K562 (cell line): ENCODE results near the gene ARHGAP12. TPM values are rescaled to one million over a fixed set of nuclear protein-coding genes. Genes with fewer than 3 reads are reported as not detected.

Experiments
- ATAC-seq: fragments of 200-7000 bp; cut with Tn5 transposase; 3 replicates; pipeline ENCODE4 v1.9.1; 2020; ENCODE audit warnings: moderate library complexity
- BruUV-seq: library from RNA; stranded (reverse); fragments of 400-500 nt; replicated peaks from 2 replicates; lab custom pipeline; 2021; lab: Mats Ljungman, UMichigan
- CTCF ChIA-PET: fragments of 300-600 bp; formaldehyde crosslinking; extraction: SDS; loops from one replicate; lab custom pipeline; 2021; ENCODE audit warnings: low intra/inter-chr PET ratio; lab: Yijun Ruan, JAX
- POLR2A ChIA-PET: fragments of 300-600, 350-650 bp; sonication (Branson Sonifier 250); formaldehyde crosslinking; extraction: SDS; loops from one replicate; lab custom pipeline; 2021; ENCODE audit warnings: antibody characterized with exemption, inconsistent platforms; lab: Yijun Ruan, JAX
- DNase-seq, 4 experiments: peaks; one replicate each; pipeline versions ENCODE4 v3.0.0 to v3.0.0-alpha.2; 2011 to 2018; ENCODE audit warnings: low spot score in 3 of 4, mixed read lengths in 3 of 4; ENCODE audit errors: extremely low read depth in 1 of 4
- FAIRE-seq: peaks from 2 replicates; lab custom pipeline; 2011; peaks lifted over from hg19 to GRCh38; lab: Jason Lieb, UNC
- H2AFZ ChIP-seq: 2 replicates; pipeline ENCODE4 v1.6.0; 2011; ENCODE audit warnings: low read depth, low read length, control low read depth, inconsistent platforms
- H3K27ac ChIP-seq: fragments of 200-600 bp; 3 replicates; pipeline ENCODE4 v1.8.0; 2011; ENCODE audit warnings: low read depth, mild to moderate bottlenecking, control low read depth, inconsistent platforms, low read length, moderate library complexity, mixed read lengths; ENCODE audit errors: extremely low read depth
- H3K27me3 ChIP-seq, 2 experiments: fragments of 300-600 bp in 1 of 2; 2 replicates in 1 of 2; 3 replicates in 1 of 2; pipeline versions ENCODE4 v1.6.0 to v1.8.0; 2011; ENCODE audit warnings: inconsistent platforms in 2 of 2, low read length in 2 of 2, mild to moderate bottlenecking in 1 of 2, mixed read lengths in 1 of 2, moderate library complexity in 1 of 2; ENCODE audit not compliant: control insufficient read depth in 2 of 2, insufficient read depth in 2 of 2
- H3K36me3 ChIP-seq: fragments of 300-600 bp; 3 replicates; pipeline ENCODE4 v1.8.0; 2011; ENCODE audit warnings: mild to moderate bottlenecking, low read length, inconsistent platforms; ENCODE audit not compliant: control insufficient read depth, insufficient read depth
- H3K4me1 ChIP-seq, 2 experiments: fragments of 200-600 bp in 1 of 2; replicated peaks in 1 of 2; 2 replicates in 1 of 2; 3 replicates in 1 of 2; pipeline versions ENCODE4 v1.5.1 to v1.8.0; 2011; ENCODE audit warnings: inconsistent platforms in 2 of 2, low read length in 2 of 2, mild to moderate bottlenecking in 1 of 2, mixed read lengths in 1 of 2, moderate library complexity in 1 of 2; ENCODE audit not compliant: control insufficient read depth in 2 of 2, insufficient read depth in 2 of 2
- H3K4me2 ChIP-seq: 2 replicates; pipeline ENCODE4 v1.6.1; 2011; ENCODE audit warnings: low read length, control low read depth, inconsistent platforms, mixed read lengths; ENCODE audit not compliant: insufficient read depth
- H3K4me3 ChIP-seq: fragments of 200-600 bp; sonication (generic), shearing (Covaris generic); 2 replicates; pipeline ENCODE4 v1.5.1; 2016; ENCODE audit warnings: control low read depth, inconsistent platforms
- H3K79me2 ChIP-seq: fragments of 200-600 bp; 3 replicates; pipeline ENCODE4 v1.8.0; 2011; ENCODE audit warnings: low read length, inconsistent platforms; ENCODE audit not compliant: control insufficient read depth, insufficient read depth
- H3K9ac ChIP-seq, 2 experiments: 2 replicates each; pipeline versions ENCODE4 v1.6.0 to v1.6.1; 2011; ENCODE audit warnings: low read depth in 2 of 2, low read length in 2 of 2, control low read depth in 1 of 2, inconsistent platforms in 1 of 2, mild to moderate bottlenecking in 1 of 2, mixed read lengths in 1 of 2; ENCODE audit not compliant: insufficient read depth in 1 of 2
- H3K9me1 ChIP-seq: one replicate; pipeline ENCODE4 v1.6.0; 2011; ENCODE audit warnings: inconsistent platforms, mild to moderate bottlenecking, low read length, moderate library complexity; ENCODE audit not compliant: control insufficient read depth, insufficient read depth
- H3K9me3 ChIP-seq: replicated peaks from 2 replicates; pipeline ENCODE4 v1.5.1; 2011; ENCODE audit warnings: low read depth, low read length, inconsistent platforms; ENCODE audit not compliant: control insufficient read depth, insufficient read depth
- H4K20me1 ChIP-seq: replicated peaks from 2 replicates; pipeline ENCODE4 v1.6.1; 2011; ENCODE audit warnings: low read length, inconsistent platforms, mixed read lengths; ENCODE audit not compliant: control insufficient read depth, insufficient read depth
- ARID2 ChIP-seq: fragments of 450-650 bp; IDR thresholded peaks from 2 replicates; pipeline ENCODE4 v1.6.1; 2017; ENCODE audit warnings: antibody characterized with exemption, mild to moderate bottlenecking
- BCLAF1 ChIP-seq, 2 experiments: fragments of 450-650 bp in 1 of 2; IDR thresholded peaks; 2 replicates each; pipeline ENCODE4 v1.6.1; 2011 to 2017; ENCODE audit warnings: low read depth in 2 of 2, antibody characterized with exemption in 1 of 2, borderline replicate concordance in 1 of 2, low read length in 1 of 2, mild to moderate bottlenecking in 1 of 2, mixed read lengths in 1 of 2; ENCODE audit not compliant: control insufficient read depth in 1 of 2
- EP300 ChIP-seq: IDR thresholded peaks from 2 replicates; pipeline ENCODE4 v1.6.1; 2012; ENCODE audit warnings: low read length, improper control_type of control experiment
- HNRNPH1 ChIP-seq: fragments of 200-400 bp; formaldehyde crosslinking; optimal IDR thresholded peaks from 2 replicates; pipeline ENCODE3; 2017; ENCODE audit warnings: low read depth, mild to moderate bottlenecking, low read length, moderate library complexity
- HNRNPK ChIP-seq: fragments of 200-400 bp; formaldehyde crosslinking; IDR thresholded peaks from one replicate; pipeline ENCODE4 v1.6.1; 2018; ENCODE audit warnings: mild to moderate bottlenecking, low read depth, low read length; ENCODE audit not compliant: poor library complexity, severe bottlenecking
- KAT8 ChIP-seq: fragments of 450-650 bp; IDR thresholded peaks from 2 replicates; pipeline ENCODE4 v1.6.1; 2016; ENCODE audit warnings: low read depth, mild to moderate bottlenecking
- MCM5 ChIP-seq: fragments of 450-650 bp; IDR thresholded peaks from 2 replicates; pipeline ENCODE4 v1.6.1; 2016; ENCODE audit warnings: low read depth
- MEF2D ChIP-seq: conservative IDR thresholded peaks from 2 replicates; pipeline ENCODE4 v1.6.1; 2016; ENCODE audit warnings: low read depth, missing genetic modification characterization, missing compliant biosample characterization
- SMARCC2 ChIP-seq: fragments of 450-650 bp; IDR thresholded peaks from 2 replicates; pipeline ENCODE4 v1.6.1; 2017; ENCODE audit warnings: antibody characterized with exemption, moderate library complexity, mild to moderate bottlenecking, low read depth
- TSC22D4 ChIP-seq: fragments of 450-650 bp; IDR thresholded peaks from 2 replicates; pipeline ENCODE4 v1.6.1; 2016; ENCODE audit warnings: missing genetic modification characterization, missing biosample characterization, control low read depth
- ZBTB8A ChIP-seq: fragments of 450-650 bp; IDR thresholded peaks from 2 replicates; pipeline ENCODE4 v1.6.1; 2018; ENCODE audit warnings: mild to moderate bottlenecking, moderate library complexity; ENCODE audit not compliant: partially characterized antibody
- ZNF282 ChIP-seq: sonication (generic); formaldehyde crosslinking; IDR thresholded peaks from 2 replicates; pipeline ENCODE4 v1.8.1; 2023; ENCODE audit warnings: missing genetic modification reagents
- WGBS: fragments of 100-300 bp; shearing (Covaris generic); methylation state at CpG from one replicate; pipeline ENCODE4 v1.1.6; 2016; ENCODE audit warnings: low coverage, mixed read lengths; ENCODE audit not compliant: insufficient coverage; ENCODE audit errors: missing lambda C conversion rate; 5-methylcytosine and 5-hydroxymethylcytosine counted together
- in situ Hi-C: fragments of 300-500 bp; cut with MboI; formaldehyde crosslinking; loops from 4 replicates; pipeline ENCODE4 v1.15.0; 2018; ENCODE audit warnings: inconsistent platforms, mixed read lengths
- intact Hi-C: fragments of 100-400 bp; cut with micrococcal nuclease; formaldehyde crosslinking; loops from 2 replicates; pipeline ENCODE4 v1.14.2; 2022
- polyA plus RNA-seq, 8 experiments: library from polyadenylated mRNA; depleted of rRNA in 4 of 8; stranded (reverse) in 5 of 8; unstranded in 3 of 8; fragments of >200 nt; fragmentation: Nextera tagmentation in 2 of 8; fragmentation: Illumina TruSeq in 1 of 8; extraction: Ambion mirVana in 2 of 8; extraction: Trizol in 1 of 8; gene quantifications; 2 replicates each; pipeline versions ENCODE4 v1.2.1 to v1.2.3, GENCODE V29; 2011 to 2014; ENCODE audit warnings: inconsistent platforms in 1 of 8, missing spikeins in 1 of 8
- total RNA-seq, 7 experiments: library from RNA; depleted of rRNA in 6 of 7; stranded (reverse); fragments of >200 nt in 6 of 7; fragmentation: Illumina TruSeq in 2 of 7; extraction: Trizol in 2 of 7; gene quantifications; 2 replicates each; pipeline versions ENCODE4 v1.2.1 to v1.2.3, GENCODE V29; 2011 to 2021; ENCODE audit warnings: low replicate concordance in 1 of 7
- TF ChIP-seq, protein P1 (sequence below): fragments of 450-650 bp; IDR thresholded peaks from 2 replicates; pipeline ENCODE4 v1.6.1; 2017; ENCODE audit warnings: mild to moderate bottlenecking, moderate library complexity

Gene ARHGAP12
- total and polyA plus RNA-seq, 9 of the 15 experiments (the other 6 are each of a cell fraction or from before 2014, with no cell fraction given), result 4.4 to 18.7 (median 10.1) TPM

DNA sequence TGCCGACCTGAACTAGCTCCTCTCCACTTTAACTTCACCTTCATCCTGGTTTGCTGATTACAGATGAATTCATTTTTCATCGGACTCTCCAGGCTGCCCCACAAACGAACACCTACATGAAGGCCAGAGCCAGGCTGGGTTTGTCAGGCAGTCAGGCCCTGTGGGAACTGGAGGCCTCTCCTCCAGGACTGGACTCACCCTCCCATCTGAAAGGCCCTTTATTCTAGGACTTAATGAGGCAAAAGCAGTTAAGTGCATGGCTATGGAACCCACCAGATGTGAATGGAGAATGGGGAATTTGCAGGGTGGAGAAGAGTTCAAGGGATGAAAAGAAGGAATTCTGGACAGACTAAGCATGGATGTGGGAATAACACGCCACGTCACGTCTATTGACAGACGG lies 170.8 kb downstream of the ARHGAP12 start:
- WGBS, result 9% methylated on average over 7 of the region's 7 CpGs
- peaks cover 5 to 10% of the 10 kb centered on the region in 2 experiments; a peak in 4 of 5 replicates for H3K4me1 ChIP-seq
- TF ChIP-seq HNRNPH1, result no peak
- TF ChIP-seq KAT8, result no peak
- TF ChIP-seq MEF2D (tag), result no peak
- TF ChIP-seq MCM5, result no peak
- TF ChIP-seq, protein P1, sequence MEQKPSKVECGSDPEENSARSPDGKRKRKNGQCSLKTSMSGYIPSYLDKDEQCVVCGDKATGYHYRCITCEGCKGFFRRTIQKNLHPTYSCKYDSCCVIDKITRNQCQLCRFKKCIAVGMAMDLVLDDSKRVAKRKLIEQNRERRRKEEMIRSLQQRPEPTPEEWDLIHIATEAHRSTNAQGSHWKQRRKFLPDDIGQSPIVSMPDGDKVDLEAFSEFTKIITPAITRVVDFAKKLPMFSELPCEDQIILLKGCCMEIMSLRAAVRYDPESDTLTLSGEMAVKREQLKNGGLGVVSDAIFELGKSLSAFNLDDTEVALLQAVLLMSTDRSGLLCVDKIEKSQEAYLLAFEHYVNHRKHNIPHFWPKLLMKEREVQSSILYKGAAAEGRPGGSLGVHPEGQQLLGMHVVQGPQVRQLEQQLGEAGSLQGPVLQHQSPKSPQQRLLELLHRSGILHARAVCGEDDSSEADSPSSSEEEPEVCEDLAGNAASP, result no peak
- TF ChIP-seq ZBTB8A, result no peak
- no peak for TF ChIP-seq HNRNPK
- TF ChIP-seq ZNF282 (CRISPR knock-in tag), result no peak
- TF ChIP-seq TSC22D4 (tag), result no peak
- TF ChIP-seq SMARCC2, result no peak
- TF ChIP-seq ARID2, result no peak
- TF ChIP-seq EP300, result no peak
- TF ChIP-seq BCLAF1 (IDR thresholded peaks at IDR 0.05; ENCODE audit: borderline replicate concordance in 1 of 2, control insufficient read depth in 1 of 2, low read depth in 2 of 2, low read length in 1 of 2), result no peak
- peak; percentile 6 for FAIRE-seq
- ChIA-PET POLR2A (interaction anchor here (0.9 to 1.1 kb wide), 2 partner anchors 9 kb away, joined by 3 read pairs; no protein-coding TSS in a partner anchor), CTCF (no interaction called here)
- no peak overlapping the region for H3K27ac ChIP-seq
- peaks cover 19 to 38% of the 10 kb centered on the region in 2 experiments; a peak in 4 of 5 replicates for H3K27me3 ChIP-seq
- no peaks in the 10 kb centered on the region for H3K79me2 ChIP-seq
- H3K36me3 ChIP-seq, result no peaks in the 10 kb centered on the region
- no peak overlapping the region for H2AFZ ChIP-seq
- DNase-seq, result no peak
- H4K20me1 ChIP-seq, result no peaks in the 10 kb centered on the region
- no peak for ATAC-seq
- in situ Hi-C loops (no loop called here), intact Hi-C loops (no loop called here)
- H3K9ac ChIP-seq, result no peak overlapping the region
- H3K4me2 ChIP-seq, result no peak overlapping the region
- H3K9me3 ChIP-seq, result no peaks in the 10 kb centered on the region
- H3K4me3 ChIP-seq, result no peak overlapping the region
- no TSS peak for BruUV-seq
- no peaks in the 10 kb centered on the region for H3K9me1 ChIP-seq
